HG03354 (cell line): ENCODE measurements around the gene FARP1.

Source experiments
- ATAC-seq: cut with Tn5 transposase; IDR thresholded peaks from one replicate; pipeline ENCODE4 v1.9.1; 2021; ENCODE audit warnings: mild to moderate bottlenecking; ENCODE audit not compliant: unreplicated experiment, poor library complexity, severe bottlenecking

Gene FARP1

GRCh38 chr13:98171900-98172589, 29.2 kb downstream of the FARP1 start:
- ATAC-seq = no peak

GRCh38 chr13:98172590-98173422, 29.9 kb downstream of the FARP1 start:
- ATAC-seq = no peak

GRCh38 chr13:98173431-98174152, 30.7 kb downstream of the FARP1 start:
- no peak for ATAC-seq

- no peak for ATAC-seq
These were observed 31.4 kb downstream of the FARP1 start for GRCh38 chr13:98174307-98174706.

- ATAC-seq = no peak
These were observed 32.1 kb downstream of the FARP1 start for GRCh38 chr13:98175043-98175442.

GRCh38 chr13:98175823-98176222, 32.9 kb downstream of the FARP1 start:
- ATAC-seq = no peak

GRCh38 chr13:98176777-98177608, 34.1 kb downstream of the FARP1 start, which contains the start of gene RNF113B:
Gene RNF113B (minus strand): TSS chr13:98177269. CDS start chr13:98177236, 33 bp downstream.
- ATAC-seq = no peak

GRCh38 chr13:98180092-98180491, 37.2 kb downstream of the FARP1 start:
- ATAC-seq = no peak

GRCh38 chr13:98181111-98181815, 38.4 kb downstream of the FARP1 start:
- no peak for ATAC-seq

- ATAC-seq = no peak
These were observed 39.3 kb downstream of the FARP1 start for GRCh38 chr13:98182153-98182552.

- no peak for ATAC-seq
These were observed 39.7 kb downstream of the FARP1 start for GRCh38 chr13:98182589-98182988.

GRCh38 chr13:98184792-98185191, 41.9 kb downstream of the FARP1 start:
- ATAC-seq = no peak

- no peak for ATAC-seq
These were observed 44.5 kb downstream of the FARP1 start for GRCh38 chr13:98187155-98187964.

GRCh38 chr13:98187965-98188261, 45.0 kb downstream of the FARP1 start:
- no peak for ATAC-seq

- no peak for ATAC-seq
These were observed 45.8 kb downstream of the FARP1 start for GRCh38 chr13:98188544-98189166.

- no peak for ATAC-seq
These were observed 47.1 kb downstream of the FARP1 start for GRCh38 chr13:98189841-98190505.

- no peak for ATAC-seq
These were observed 48.1 kb downstream of the FARP1 start for GRCh38 chr13:98190889-98191444.
